Choroid plexus epithelial cell (primary cell): Measurements from ENCODE around the gene PRX.

Experiments used
- DNase-seq: peaks from one replicate; pipeline ENCODE4 v3.0.0-alpha.2; 2010; ENCODE audit warnings: low read depth
- H3K4me3 ChIP-seq: 2 replicates; pipeline ENCODE4 v1.5.1; 2011; ENCODE audit warnings: low read depth, mild to moderate bottlenecking, control low read depth, low read length, moderate library complexity
- TF ChIP-seq, protein P1 (sequence below): conservative IDR thresholded peaks from 2 replicates; pipeline ENCODE4 v1.5.1; 2011; ENCODE audit warnings: low read depth, mild to moderate bottlenecking, control low read depth, inconsistent platforms, low read length, moderate library complexity

PRX gene

DNA sequence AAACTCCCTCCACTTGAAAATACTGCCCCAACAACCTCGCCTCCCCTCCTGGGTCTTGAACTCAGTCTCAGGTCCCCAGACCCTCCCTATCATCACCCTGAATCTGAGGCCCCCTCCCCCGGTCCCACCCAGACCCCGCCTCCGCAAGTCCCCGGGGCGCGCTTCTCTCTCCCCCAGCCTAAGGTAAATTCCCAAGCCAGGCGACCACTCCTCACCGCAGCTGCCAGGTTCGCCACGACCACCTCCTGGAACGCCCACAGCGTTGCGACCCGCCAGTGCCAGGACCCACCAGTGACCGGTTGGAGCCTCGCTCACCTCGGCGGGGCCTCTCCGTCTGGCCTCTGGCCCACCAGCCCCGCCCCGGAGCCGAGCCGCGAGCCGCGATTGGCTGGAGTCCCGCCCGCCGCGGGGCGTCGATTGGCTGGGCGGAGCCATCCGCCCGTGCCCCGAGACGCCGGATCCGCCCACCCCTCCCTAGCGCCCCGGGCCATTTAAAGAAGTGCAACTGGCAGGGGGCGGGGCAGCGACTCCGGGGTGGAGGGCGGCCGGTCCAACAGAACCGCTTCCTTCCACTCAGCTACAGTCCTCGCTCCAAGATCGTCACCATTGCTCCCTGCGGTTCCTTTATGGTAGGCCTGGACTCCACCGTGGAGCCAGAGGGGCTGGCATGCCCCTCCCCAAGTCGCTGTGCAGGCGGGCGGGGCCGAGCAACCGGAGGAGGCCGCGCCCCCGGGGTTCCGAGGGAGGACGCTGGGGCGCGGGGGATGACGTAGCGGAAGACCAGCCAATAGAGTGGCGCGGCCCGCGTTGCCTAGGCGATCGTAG lies 31.0 kb upstream of the PRX start, which contains the start of gene SERTAD3:
TSS of gene SERTAD3 (minus strand) at position 336 of the 825 bp plus-strand sequence. CDS start 2,255 bp downstream, outside the sequence.
- TF ChIP-seq, protein P1, sequence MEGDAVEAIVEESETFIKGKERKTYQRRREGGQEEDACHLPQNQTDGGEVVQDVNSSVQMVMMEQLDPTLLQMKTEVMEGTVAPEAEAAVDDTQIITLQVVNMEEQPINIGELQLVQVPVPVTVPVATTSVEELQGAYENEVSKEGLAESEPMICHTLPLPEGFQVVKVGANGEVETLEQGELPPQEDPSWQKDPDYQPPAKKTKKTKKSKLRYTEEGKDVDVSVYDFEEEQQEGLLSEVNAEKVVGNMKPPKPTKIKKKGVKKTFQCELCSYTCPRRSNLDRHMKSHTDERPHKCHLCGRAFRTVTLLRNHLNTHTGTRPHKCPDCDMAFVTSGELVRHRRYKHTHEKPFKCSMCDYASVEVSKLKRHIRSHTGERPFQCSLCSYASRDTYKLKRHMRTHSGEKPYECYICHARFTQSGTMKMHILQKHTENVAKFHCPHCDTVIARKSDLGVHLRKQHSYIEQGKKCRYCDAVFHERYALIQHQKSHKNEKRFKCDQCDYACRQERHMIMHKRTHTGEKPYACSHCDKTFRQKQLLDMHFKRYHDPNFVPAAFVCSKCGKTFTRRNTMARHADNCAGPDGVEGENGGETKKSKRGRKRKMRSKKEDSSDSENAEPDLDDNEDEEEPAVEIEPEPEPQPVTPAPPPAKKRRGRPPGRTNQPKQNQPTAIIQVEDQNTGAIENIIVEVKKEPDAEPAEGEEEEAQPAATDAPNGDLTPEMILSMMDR, result no peak

DNA sequence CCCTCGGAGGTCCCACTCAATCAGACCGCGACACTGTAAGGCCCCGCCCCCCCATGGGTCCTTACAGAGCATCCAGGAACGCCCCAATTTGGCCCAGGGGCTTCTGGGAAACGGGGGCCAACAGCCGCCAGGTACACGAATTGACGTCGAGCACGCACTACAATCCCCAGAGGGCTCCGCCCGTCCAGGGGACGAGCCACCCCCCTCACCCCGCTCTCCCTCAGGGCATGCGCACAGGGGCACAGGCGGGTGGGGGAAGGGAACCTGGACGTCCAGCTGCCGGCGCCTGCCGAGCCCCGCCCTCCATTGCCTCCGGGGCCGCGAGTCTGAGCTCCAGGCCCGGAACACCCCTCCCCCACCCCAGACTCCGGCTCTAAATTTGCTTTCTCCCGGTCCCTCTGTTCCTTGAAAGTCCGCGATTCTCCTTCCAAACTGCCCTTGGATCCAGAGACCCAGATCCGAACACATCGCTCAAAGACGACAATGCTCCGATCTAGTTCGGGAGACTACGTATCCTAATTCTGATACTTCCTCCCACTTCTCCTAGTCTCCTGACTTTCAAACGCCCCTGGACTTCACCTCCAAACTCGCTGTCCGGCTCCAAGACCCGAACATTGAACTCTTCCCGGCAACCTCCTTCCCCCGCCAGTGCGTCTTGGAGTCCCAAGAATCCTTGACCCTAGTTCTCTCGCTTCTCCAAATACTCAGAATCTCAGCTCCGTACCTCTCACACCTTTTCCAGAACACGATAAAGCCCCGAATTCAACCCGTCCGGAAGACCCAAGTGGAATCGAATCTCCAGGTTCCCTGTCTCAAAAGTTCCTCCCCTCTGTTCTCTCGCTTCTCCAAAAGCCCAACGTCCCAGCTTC lies 30.2 kb upstream of the PRX start:
- peak overlapping the region; percentile 69 for H3K4me3 ChIP-seq
- DNase-seq, result peak; percentile 100
- TF ChIP-seq, protein P1, result no peak

More for the DNA sequence above, 31.0 kb upstream of the PRX start, which contains the start of gene SERTAD3:
- H3K4me3 ChIP-seq, result peak within 1 kb of the TSS; percentile 69
- DNase-seq, result peak; percentile 96

DNA sequence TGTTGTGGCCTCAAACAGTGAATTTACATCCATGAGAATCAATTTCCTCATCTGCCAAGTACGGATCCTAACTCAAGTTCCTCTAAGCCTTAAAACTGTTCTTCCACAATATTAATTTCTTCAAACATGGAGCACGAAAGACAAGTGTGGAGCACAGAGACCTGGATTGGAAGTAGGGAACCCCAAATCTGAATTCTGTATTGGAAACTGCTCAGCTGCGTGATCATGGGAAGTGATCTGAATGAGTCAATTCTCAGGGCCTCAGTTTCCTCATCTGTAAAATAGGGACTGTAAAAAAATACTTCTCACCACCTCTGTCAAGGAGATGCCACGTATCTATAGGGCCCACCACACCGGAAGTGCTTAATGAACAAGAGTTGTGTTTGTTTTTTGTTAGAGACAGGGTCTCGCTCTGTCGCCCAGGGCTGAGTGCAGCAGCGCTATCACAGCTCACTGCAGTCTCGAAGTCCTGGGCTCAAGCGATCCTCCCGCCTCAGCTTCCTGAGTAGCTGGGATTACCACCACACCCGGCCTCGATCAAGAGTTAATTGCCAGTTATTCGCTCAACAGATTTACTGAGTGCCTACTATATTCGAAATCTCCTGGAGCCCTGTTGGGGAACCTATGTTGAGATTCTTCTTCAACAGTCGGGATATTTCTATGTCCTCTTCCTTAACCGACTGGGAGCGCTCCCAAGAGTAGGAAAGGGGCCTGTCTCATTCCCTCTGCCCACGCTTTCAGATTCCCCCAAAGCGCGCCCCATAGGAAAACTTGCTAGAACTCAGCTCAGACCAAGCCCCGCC lies 29.4 kb upstream of the PRX start:
- TF ChIP-seq, protein P1, result no peak
- peak overlapping the region; percentile 57 for H3K4me3 ChIP-seq
- no peak for DNase-seq

DNA sequence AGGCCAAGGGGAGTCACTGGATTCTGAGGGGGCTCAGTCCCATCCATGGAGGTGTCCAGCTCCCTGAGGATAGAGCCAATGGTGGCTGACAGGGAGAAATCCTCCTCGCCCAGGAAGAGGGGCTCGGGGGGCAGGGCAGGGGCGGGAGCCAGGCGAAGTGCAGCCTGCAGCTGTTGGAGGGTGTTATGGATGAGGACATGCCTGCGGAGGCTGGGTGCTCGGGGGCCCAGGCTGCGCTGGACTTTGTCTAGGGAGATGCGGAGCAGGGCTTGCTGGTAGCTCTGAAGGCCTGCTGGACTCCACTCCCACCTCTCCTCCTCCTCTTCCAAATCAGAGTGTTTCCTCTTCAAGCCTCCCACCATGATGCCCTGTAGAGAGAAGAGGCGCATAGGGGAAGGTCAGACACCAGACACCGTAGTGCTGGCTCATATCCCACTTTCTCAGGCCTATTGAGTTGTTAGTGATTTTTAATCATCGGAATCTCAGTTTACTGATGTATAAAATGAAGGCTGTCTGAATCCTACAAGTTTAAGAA lies 28.6 kb upstream of the PRX start:
- peak; percentile 12 for DNase-seq
- peak overlapping the region; percentile 57 for H3K4me3 ChIP-seq
- TF ChIP-seq, protein P1, result no peak

DNA sequence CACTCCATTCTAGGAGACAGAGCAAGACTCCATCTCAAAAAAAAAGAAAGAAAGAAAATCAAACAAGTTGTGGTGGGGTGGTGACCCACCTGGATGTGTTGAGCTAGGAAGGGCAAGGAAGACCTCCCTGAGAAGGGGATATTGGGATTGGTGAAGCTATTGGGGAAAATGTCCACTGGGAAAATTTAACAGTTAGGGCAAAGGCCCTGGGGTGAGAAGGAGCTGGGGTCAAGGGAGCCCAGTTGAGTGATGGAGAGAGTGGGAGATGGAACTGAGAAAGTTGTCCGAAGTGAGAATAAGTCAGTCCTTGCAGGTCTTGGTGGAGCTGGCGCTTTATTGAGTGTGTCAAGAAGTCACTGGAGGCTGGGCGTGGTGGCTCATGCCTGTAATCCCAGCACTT lies 25.1 kb upstream of the PRX start:
- TF ChIP-seq, protein P1, result no peak

More for the DNA sequence above, 25.1 kb upstream of the PRX start:
- H3K4me3 ChIP-seq, result no peak overlapping the region
- no peak for DNase-seq
